Neural progenitor cell (in vitro differentiated cells): ENCODE measurements around the gene BBS1. TPM values are rescaled to one million over a fixed set of nuclear protein-coding genes. Genes with fewer than 3 reads are reported as not detected.

Experiments
- DNase-seq: peaks from one replicate; pipeline ENCODE4 v3.0.0-alpha.2; 2016; ENCODE audit warnings: low spot score
- H2AFZ ChIP-seq: fragments of 200-600 bp; sonication (generic); replicated peaks from 2 replicates; pipeline ENCODE4 v1.6.1; 2016; ENCODE audit warnings: antibody characterized with exemption
- H3F3A ChIP-seq: fragments of 200-600 bp; sonication (generic); 2 replicates; pipeline ENCODE4 v1.6.1; 2016; ENCODE audit warnings: antibody characterized with exemption, low read depth
- H3K27ac ChIP-seq: fragments of 200-600 bp; sonication (generic); 2 replicates; pipeline ENCODE4 v1.5.1; 2016; ENCODE audit warnings: mild to moderate bottlenecking
- H3K27me3 ChIP-seq: fragments of 200-600 bp; sonication (generic); 2 replicates; pipeline ENCODE4 v1.6.1; 2016; ENCODE audit warnings: mild to moderate bottlenecking, moderate library complexity
- H3K36me3 ChIP-seq: fragments of 200-600 bp; sonication (generic); 2 replicates; pipeline ENCODE4 v1.5.1; 2016
- H3K4me1 ChIP-seq: fragments of 200-600 bp; sonication (generic); 2 replicates; pipeline ENCODE4 v1.6.1; 2016; ENCODE audit warnings: mixed run types
- H3K4me2 ChIP-seq: fragments of 200-600 bp; sonication (generic); 2 replicates; pipeline ENCODE4 v1.6.1; 2016
- H3K4me3 ChIP-seq: fragments of 200-600 bp; sonication (generic); 2 replicates; pipeline ENCODE4 v1.5.1; 2016
- H3K79me2 ChIP-seq: fragments of 200-600 bp; sonication (generic); 2 replicates; pipeline ENCODE4 v1.6.1; 2016; ENCODE audit warnings: low read depth
- H3K9ac ChIP-seq: fragments of 200-600 bp; sonication (generic); 2 replicates; pipeline ENCODE4 v1.6.1; 2016
- H3K9me3 ChIP-seq: fragments of 200-600 bp; sonication (generic); 2 replicates; pipeline ENCODE4 v1.5.1; 2016; ENCODE audit warnings: low read depth
- H4K20me1 ChIP-seq: fragments of 200-600 bp; sonication (generic); 2 replicates; pipeline ENCODE4 v1.6.1; 2016; ENCODE audit warnings: low read depth
- H3K27ac Mint-ChIP-seq: 3 replicates; pipeline ENCODE4 v1.8.0; 2021; ENCODE audit warnings: mixed read lengths
- H3K27me3 Mint-ChIP-seq: 2 replicates; pipeline ENCODE4 v1.8.0; 2022; ENCODE audit warnings: low read depth, mild to moderate bottlenecking, inconsistent platforms, moderate library complexity, mixed read lengths; ENCODE audit not compliant: insufficient read depth
- H3K36me3 Mint-ChIP-seq: 3 replicates; pipeline ENCODE4 v1.8.0; 2021; ENCODE audit warnings: mixed read lengths
- H3K4me1 Mint-ChIP-seq: 3 replicates; pipeline ENCODE4 v1.8.0; 2021; ENCODE audit warnings: mixed read lengths
- H3K4me3 Mint-ChIP-seq: 3 replicates; pipeline ENCODE4 v1.8.0; 2021; ENCODE audit warnings: mild to moderate bottlenecking, moderate library complexity, mixed read lengths
- H3K9me3 Mint-ChIP-seq: 3 replicates; pipeline ENCODE4 v1.8.0; 2020; ENCODE audit warnings: mixed read lengths
- EZH2 ChIP-seq: fragments of 200-600 bp; sonication (generic); IDR thresholded peaks from 2 replicates; pipeline ENCODE4 v1.6.1; 2017; ENCODE audit warnings: antibody characterized with exemption, mild to moderate bottlenecking, moderate library complexity
- EZH2phosphoT487 ChIP-seq: fragments of 200-600 bp; sonication (generic); IDR thresholded peaks from 2 replicates; pipeline ENCODE4 v1.6.1; 2017; ENCODE audit warnings: antibody characterized with exemption
- total RNA-seq: library from RNA; depleted of rRNA; stranded (reverse); fragments of >200 nt; gene quantifications from 2 replicates; pipeline ENCODE4 v1.2.3, GENCODE V29; 2015; ENCODE audit warnings: low replicate concordance
- TF ChIP-seq, protein P1 (sequence below): fragments of 200-600 bp; sonication (generic); IDR thresholded peaks from 2 replicates; pipeline ENCODE4 v1.5.1; 2017; ENCODE audit warnings: antibody characterized with exemption, mild to moderate bottlenecking

Gene BBS1
- total RNA-seq, 1 donor from 2014 or later = 42.0 TPM

DNA sequence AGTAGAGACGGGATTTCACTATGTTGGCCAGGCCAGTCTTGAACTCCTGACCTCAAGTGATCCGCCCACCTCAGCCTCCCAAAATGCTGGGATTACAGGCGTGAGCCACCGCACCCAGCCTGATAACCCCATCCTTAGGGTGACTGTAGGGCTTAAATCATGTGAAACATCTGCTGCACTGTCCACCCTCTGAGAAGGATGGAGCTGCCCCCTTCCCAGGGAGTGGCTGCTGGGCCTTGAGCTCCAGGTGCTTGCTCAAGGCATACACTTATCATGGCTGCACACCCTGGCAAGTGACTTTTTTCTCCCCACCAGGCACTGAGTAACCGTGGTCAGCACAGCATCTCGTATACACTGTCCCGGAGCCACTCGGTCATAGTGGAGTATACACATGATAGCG, 38.4 kb upstream of the BBS1 start:
- H3K9ac ChIP-seq = no peak overlapping the region
- H3K36me3 Mint-ChIP-seq = peaks cover 5% of the 10 kb centered on the region
- H3K4me2 ChIP-seq = no peak overlapping the region
- H3K36me3 ChIP-seq = no peaks in the 10 kb centered on the region
- peaks cover 15% of the 10 kb centered on the region for H3F3A ChIP-seq
- H4K20me1 ChIP-seq = peaks cover 27% of the 10 kb centered on the region
- no peak overlapping the region for H2AFZ ChIP-seq
- H3K27ac Mint-ChIP-seq = no peak overlapping the region
- no peaks in the 10 kb centered on the region for H3K27me3 ChIP-seq
- H3K9me3 Mint-ChIP-seq = no peaks in the 10 kb centered on the region
- H3K4me1 Mint-ChIP-seq = peaks cover 37% of the 10 kb centered on the region
- H3K27me3 Mint-ChIP-seq = peaks cover 6% of the 10 kb centered on the region
- no peak for TF ChIP-seq EZH2phosphoT487
- TF ChIP-seq, protein P1, sequence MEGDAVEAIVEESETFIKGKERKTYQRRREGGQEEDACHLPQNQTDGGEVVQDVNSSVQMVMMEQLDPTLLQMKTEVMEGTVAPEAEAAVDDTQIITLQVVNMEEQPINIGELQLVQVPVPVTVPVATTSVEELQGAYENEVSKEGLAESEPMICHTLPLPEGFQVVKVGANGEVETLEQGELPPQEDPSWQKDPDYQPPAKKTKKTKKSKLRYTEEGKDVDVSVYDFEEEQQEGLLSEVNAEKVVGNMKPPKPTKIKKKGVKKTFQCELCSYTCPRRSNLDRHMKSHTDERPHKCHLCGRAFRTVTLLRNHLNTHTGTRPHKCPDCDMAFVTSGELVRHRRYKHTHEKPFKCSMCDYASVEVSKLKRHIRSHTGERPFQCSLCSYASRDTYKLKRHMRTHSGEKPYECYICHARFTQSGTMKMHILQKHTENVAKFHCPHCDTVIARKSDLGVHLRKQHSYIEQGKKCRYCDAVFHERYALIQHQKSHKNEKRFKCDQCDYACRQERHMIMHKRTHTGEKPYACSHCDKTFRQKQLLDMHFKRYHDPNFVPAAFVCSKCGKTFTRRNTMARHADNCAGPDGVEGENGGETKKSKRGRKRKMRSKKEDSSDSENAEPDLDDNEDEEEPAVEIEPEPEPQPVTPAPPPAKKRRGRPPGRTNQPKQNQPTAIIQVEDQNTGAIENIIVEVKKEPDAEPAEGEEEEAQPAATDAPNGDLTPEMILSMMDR = no peak
- no peak for TF ChIP-seq EZH2
- H3K4me1 ChIP-seq = peaks cover 9% of the 10 kb centered on the region
- no peak overlapping the region for H3K4me3 Mint-ChIP-seq
- H3K79me2 ChIP-seq = no peaks in the 10 kb centered on the region
- no peaks in the 10 kb centered on the region for H3K9me3 ChIP-seq
- H3K27ac ChIP-seq = no peak overlapping the region
- no peak overlapping the region for H3K4me3 ChIP-seq
- no peak for DNase-seq

DNA sequence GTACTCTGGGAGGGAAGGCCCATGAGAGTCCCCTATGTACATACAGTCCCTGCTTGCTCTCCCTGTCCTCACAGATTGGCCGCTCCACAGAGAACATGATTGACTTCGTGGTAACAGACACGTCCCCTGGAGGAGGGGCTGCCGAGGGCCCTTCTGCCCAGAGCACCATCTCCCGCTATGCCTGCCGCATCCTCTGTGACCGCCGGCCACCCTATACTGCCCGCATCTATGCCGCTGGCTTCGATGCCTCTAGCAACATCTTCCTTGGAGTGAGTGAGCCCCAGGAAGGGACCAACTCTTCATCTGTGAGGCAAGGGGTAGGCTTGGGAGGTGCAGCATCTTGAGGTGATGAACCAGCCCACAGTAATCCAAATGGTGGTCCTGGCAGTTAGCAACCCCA, 37.3 kb upstream of the BBS1 start:
- H3K27ac Mint-ChIP-seq = no peak overlapping the region
- no peaks in the 10 kb centered on the region for H3K9me3 Mint-ChIP-seq
- no peaks in the 10 kb centered on the region for H3K27me3 ChIP-seq
- no peak overlapping the region for H3K9ac ChIP-seq
- H3K4me3 ChIP-seq = no peak overlapping the region
- H3F3A ChIP-seq = peaks cover 17% of the 10 kb centered on the region
- H3K27ac ChIP-seq = no peak overlapping the region
- no peaks in the 10 kb centered on the region for H3K36me3 ChIP-seq
- H3K4me3 Mint-ChIP-seq = no peak overlapping the region
- H3K27me3 Mint-ChIP-seq = peaks cover 6% of the 10 kb centered on the region
- TF ChIP-seq EZH2phosphoT487 = no peak
- no peak for TF ChIP-seq EZH2
- TF ChIP-seq, protein P1 = no peak
- H3K36me3 Mint-ChIP-seq = peaks cover 5% of the 10 kb centered on the region
- H3K4me1 ChIP-seq = peaks cover under 1% of the 10 kb centered on the region
- no peak overlapping the region for H3K4me2 ChIP-seq
- H3K4me1 Mint-ChIP-seq = peaks cover 35% of the 10 kb centered on the region
- DNase-seq = no peak
- peaks cover 26% of the 10 kb centered on the region for H4K20me1 ChIP-seq
- no peak overlapping the region for H2AFZ ChIP-seq
- no peaks in the 10 kb centered on the region for H3K9me3 ChIP-seq
- H3K79me2 ChIP-seq = no peaks in the 10 kb centered on the region

DNA sequence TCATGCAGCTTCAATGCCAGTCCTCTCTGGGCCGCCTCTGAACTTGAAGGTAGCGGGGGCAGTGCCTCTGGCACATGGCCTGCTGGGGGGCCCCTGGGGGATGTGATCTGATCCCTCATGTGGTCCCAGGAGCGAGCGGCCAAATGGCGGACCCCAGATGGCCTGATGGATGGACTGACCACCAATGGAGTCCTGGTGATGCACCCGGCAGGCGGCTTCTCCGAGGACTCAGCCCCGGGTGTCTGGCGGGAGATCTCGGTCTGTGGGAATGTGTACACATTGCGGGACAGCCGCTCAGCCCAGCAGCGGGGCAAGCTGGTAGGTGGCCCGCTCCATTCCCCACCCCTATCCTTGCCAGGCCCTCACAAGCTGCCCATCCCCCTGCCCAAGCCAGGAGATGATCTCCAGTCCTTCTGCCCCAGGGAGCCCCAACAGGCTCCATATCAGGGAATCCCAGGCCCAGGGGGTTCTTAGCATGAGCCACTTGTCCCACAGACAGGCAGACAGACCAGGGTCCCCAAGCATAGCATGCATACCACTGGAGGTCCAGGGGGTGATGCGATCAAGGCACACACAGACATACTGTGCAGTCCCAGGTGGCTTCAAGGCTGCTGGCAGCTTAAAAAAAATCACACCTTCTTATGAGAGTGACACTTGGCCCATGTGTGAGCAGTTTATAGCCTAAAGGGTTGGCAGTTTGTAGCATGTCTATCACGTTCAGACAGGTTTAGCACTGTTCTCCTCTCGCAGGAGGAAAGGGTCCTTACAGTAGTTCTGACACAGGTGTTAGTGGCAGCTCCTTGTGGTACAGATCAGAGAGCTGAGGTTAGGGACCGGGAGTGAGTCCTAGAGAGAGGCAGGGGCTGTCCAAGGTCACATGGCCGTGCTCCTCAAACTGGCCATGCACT, 36.6 kb upstream of the BBS1 start:
- no peak overlapping the region for H3K4me3 ChIP-seq
- peaks cover 20% of the 10 kb centered on the region for H3F3A ChIP-seq
- peaks cover 5% of the 10 kb centered on the region for H3K79me2 ChIP-seq
- Mint-ChIP-seq H3K4me1 (peaks cover 32% of the 10 kb centered on the region), H3K27me3 (peaks cover 6% of the 10 kb centered on the region), H3K4me3 (no peak overlapping the region), H3K36me3 (peaks cover 5% of the 10 kb centered on the region), H3K27ac (no peak overlapping the region), H3K9me3 (no peaks in the 10 kb centered on the region)
- no peak for DNase-seq
- no peak overlapping the region for H3K9ac ChIP-seq
- H3K4me2 ChIP-seq = no peak overlapping the region
- TF ChIP-seq, protein P1 = no peak
- TF ChIP-seq EZH2 = no peak
- no peak for TF ChIP-seq EZH2phosphoT487
- H3K27me3 ChIP-seq = no peaks in the 10 kb centered on the region
- no peak overlapping the region for H3K27ac ChIP-seq
- no peak overlapping the region for H2AFZ ChIP-seq
- peaks cover 27% of the 10 kb centered on the region for H4K20me1 ChIP-seq
- no peaks in the 10 kb centered on the region for H3K9me3 ChIP-seq
- no peaks in the 10 kb centered on the region for H3K4me1 ChIP-seq
- no peaks in the 10 kb centered on the region for H3K36me3 ChIP-seq
